SK-N-MC (cell line): ENCODE data around the gene PDE4B.

ENCODE experiments used
- EZH2 ChIP-seq: fragments of 200-600 bp; sonication (generic); IDR thresholded peaks from one replicate; pipeline ENCODE4 v1.6.1; 2017; ENCODE audit warnings: antibody characterized with exemption
- FOXP2 ChIP-seq: optimal IDR thresholded peaks from 2 replicates; pipeline ENCODE3; 2011; ENCODE audit warnings: mild to moderate bottlenecking, moderate library complexity; ENCODE audit not compliant: insufficient read depth; ENCODE audit errors: extremely low read length, control extremely low read depth
- POLR2AphosphoS5 ChIP-seq: IDR thresholded peaks from 2 replicates; pipeline ENCODE4 v1.6.1; 2012; ENCODE audit warnings: mild to moderate bottlenecking, low read depth, low read length, borderline replicate concordance

DNA sequence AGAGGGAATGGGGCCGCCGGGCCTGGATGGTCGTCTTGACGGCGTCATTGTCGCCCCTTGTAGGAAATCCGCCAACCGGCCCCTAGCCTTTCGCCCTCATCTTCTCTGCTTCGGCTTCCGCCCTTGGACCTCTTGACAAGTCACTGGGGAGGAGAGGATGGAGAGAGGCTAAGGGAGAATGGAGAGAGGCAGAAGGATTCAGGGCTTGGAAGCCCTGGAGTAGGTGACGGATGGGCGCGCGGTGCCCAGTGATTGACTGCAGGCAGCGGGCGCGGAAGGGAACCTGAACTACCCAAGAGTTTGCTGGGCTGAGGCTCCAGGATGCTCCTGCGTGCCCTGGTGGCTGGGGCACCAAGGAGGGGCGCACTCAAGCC lies 651 bp downstream of the PDE4B start:
- TF ChIP-seq EZH2 = no peak
- TF ChIP-seq POLR2AphosphoS5 = no peak
- no peak for TF ChIP-seq FOXP2
